ENCODE data around the gene ZNF408.

ZNF408 gene

GRCh38 chr11:46738887-46739286 lies 38.1 kb downstream of the ZNF408 start:
- in situ Hi-C loops (cut with MboI; ENCODE audit: low sequenced_read_pairs, unreplicated experiment): no loop called here
- DNase-seq (ENCODE audit: low spot score): no peak
- TF ChIP-seq CTCF (IDR thresholded peaks at IDR 0.05; ENCODE audit: borderline replicate concordance, control extremely low read depth, extremely low read depth, insufficient read depth, missing control alignments): no peak

GRCh38 chr11:46741600-46742484 lies 41.0 kb downstream of the ZNF408 start:
- TF ChIP-seq CTCF (IDR thresholded peaks at IDR 0.05; ENCODE audit: borderline replicate concordance, control extremely low read depth, extremely low read depth, insufficient read depth, missing control alignments): no peak
- in situ Hi-C loops (cut with MboI; ENCODE audit: low sequenced_read_pairs, unreplicated experiment): no loop called here
- no peak for DNase-seq (ENCODE audit: low spot score)

GRCh38 chr11:46743043-46743442 lies 42.2 kb downstream of the ZNF408 start:
- in situ Hi-C loops (cut with MboI; ENCODE audit: low sequenced_read_pairs, unreplicated experiment): no loop called here
- TF ChIP-seq CTCF (IDR thresholded peaks at IDR 0.05; ENCODE audit: borderline replicate concordance, control extremely low read depth, extremely low read depth, insufficient read depth, missing control alignments): no peak
- no peak for DNase-seq (ENCODE audit: low spot score)

GRCh38 chr11:46743693-46744339 lies 43.0 kb downstream of the ZNF408 start:
- in situ Hi-C loops (cut with MboI; ENCODE audit: low sequenced_read_pairs, unreplicated experiment): no loop called here
- DNase-seq (ENCODE audit: low spot score): no peak
- no peak for TF ChIP-seq CTCF (IDR thresholded peaks at IDR 0.05; ENCODE audit: borderline replicate concordance, control extremely low read depth, extremely low read depth, insufficient read depth, missing control alignments)

GRCh38 chr11:46745328-46745727 lies 44.5 kb downstream of the ZNF408 start:
- no peak for DNase-seq (ENCODE audit: low spot score)
- in situ Hi-C loops (cut with MboI; ENCODE audit: low sequenced_read_pairs, unreplicated experiment): no loop called here
- TF ChIP-seq CTCF (IDR thresholded peaks at IDR 0.05; ENCODE audit: borderline replicate concordance, control extremely low read depth, extremely low read depth, insufficient read depth, missing control alignments): no peak

- TF ChIP-seq CTCF (IDR thresholded peaks at IDR 0.05; ENCODE audit: borderline replicate concordance, control extremely low read depth, extremely low read depth, insufficient read depth, missing control alignments): no peak
- in situ Hi-C loops (cut with MboI; ENCODE audit: low sequenced_read_pairs, unreplicated experiment): no loop called here
- no peak for DNase-seq (ENCODE audit: low spot score)
Observed at GRCh38 chr11:46745995-46746394, 45.2 kb downstream of the ZNF408 start.
